Stimulated activated naive CD4-positive, alpha-beta T cell (primary cell): ENCODE data around the gene ANKRD49.
"Not testable (repeated sequence)": the region's sequence is repeated elsewhere in the genome, so short reads cannot be mapped to it uniquely, and the experiment has no call there.

Experiments used
- DNase-seq, 6 experiments: peaks; one replicate each; lab custom pipeline; 2025; lab: John Stamatoyannopoulos, UW

Gene ANKRD49

GRCh38 chr11:94493281-94494125, at the start of gene ANKRD49, which contains the start of gene MRE11:
Gene ANKRD49 (plus strand): TSS chr11:94493984. CDS start chr11:94496694, 2,710 bp downstream.
Gene MRE11 (minus strand): TSS chr11:94493844. CDS start chr11:94492801, 1,043 bp downstream.
- DNase-seq = peak; percentile 92 to 97 (median 96)

- DNase-seq = no peak
Observed at GRCh38 chr11:94445641-94446040, 48.1 kb upstream of the ANKRD49 start.

GRCh38 chr11:94447149-94447548, 46.6 kb upstream of the ANKRD49 start:
- DNase-seq = no peak

- DNase-seq = no peak
Observed at GRCh38 chr11:94449029-94449428, 44.8 kb upstream of the ANKRD49 start.

GRCh38 chr11:94449437-94449836, 44.3 kb upstream of the ANKRD49 start:
- DNase-seq = no peak

GRCh38 chr11:94450048-94450447, 43.7 kb upstream of the ANKRD49 start:
- no peak for DNase-seq

- DNase-seq = no peak
Observed at GRCh38 chr11:94452988-94453387, 40.8 kb upstream of the ANKRD49 start.

GRCh38 chr11:94454301-94454700, 39.5 kb upstream of the ANKRD49 start:
- no peak for DNase-seq

GRCh38 chr11:94455861-94456260, 37.9 kb upstream of the ANKRD49 start:
- DNase-seq = no peak

GRCh38 chr11:94457118-94458029, 36.4 kb upstream of the ANKRD49 start:
- DNase-seq = no peak

- no peak for DNase-seq
Observed at GRCh38 chr11:94459576-94459975, 34.2 kb upstream of the ANKRD49 start.

- DNase-seq = no peak
Observed at GRCh38 chr11:94469416-94469815, 24.4 kb upstream of the ANKRD49 start.

GRCh38 chr11:94472916-94473799, 20.6 kb upstream of the ANKRD49 start:
- DNase-seq = no peak

- DNase-seq = no peak
Observed at GRCh38 chr11:94477624-94478023, 16.2 kb upstream of the ANKRD49 start.

GRCh38 chr11:94481342-94481741, 12.4 kb upstream of the ANKRD49 start:
- no peak for DNase-seq

- no peak for DNase-seq
Observed at GRCh38 chr11:94486068-94486467, 7.7 kb upstream of the ANKRD49 start.

- DNase-seq = no peak
Observed at GRCh38 chr11:94494126-94494680, 419 bp downstream of the ANKRD49 start.

- DNase-seq = no peak
Observed at GRCh38 chr11:94500181-94500580, 6.4 kb downstream of the ANKRD49 start.

- no peak for DNase-seq
Observed at GRCh38 chr11:94501522-94501921, 7.7 kb downstream of the ANKRD49 start.

- peak in 3 of 6 experiments; percentile 7 to 62 (median 53) for DNase-seq
Observed at GRCh38 chr11:94504689-94505293, 11.0 kb downstream of the ANKRD49 start.

GRCh38 chr11:94506513-94506912, 12.7 kb downstream of the ANKRD49 start:
- DNase-seq = not testable (repeated sequence)
